GM23248 (cell line): ENCODE data around the gene UROC1. TPM values are rescaled to one million over a fixed set of nuclear protein-coding genes. Genes with fewer than 3 reads are reported as not detected.

Experiments
- DNase-seq: peaks from one replicate; pipeline ENCODE4 v3.0.0-alpha.2; 2015
- H2AFZ ChIP-seq: fragments of 200-600 bp; sonication (generic); 2 replicates; pipeline ENCODE4 v1.6.1; 2016; ENCODE audit warnings: antibody characterized with exemption
- H3F3A ChIP-seq: fragments of 200-600 bp; sonication (generic); 2 replicates; pipeline ENCODE4 v1.6.1; 2016; ENCODE audit warnings: mild to moderate bottlenecking, antibody characterized with exemption, mixed run types; ENCODE audit not compliant: insufficient read depth
- H3K27ac ChIP-seq: fragments of 200-600 bp; sonication (generic); 2 replicates; pipeline ENCODE4 v1.5.1; 2016; ENCODE audit warnings: mild to moderate bottlenecking
- H3K27me3 ChIP-seq: fragments of 200-600 bp; sonication (generic); replicated peaks from 2 replicates; pipeline ENCODE4 v1.6.1; 2016; ENCODE audit warnings: mild to moderate bottlenecking; ENCODE audit not compliant: insufficient read depth
- H3K36me3 ChIP-seq: fragments of 200-600 bp; sonication (generic); 2 replicates; pipeline ENCODE4 v1.6.1; 2016; ENCODE audit warnings: low read depth, mild to moderate bottlenecking
- H3K4me1 ChIP-seq: fragments of 200-600 bp; sonication (generic); 2 replicates; pipeline ENCODE4 v1.6.1; 2016; ENCODE audit warnings: mild to moderate bottlenecking; ENCODE audit not compliant: insufficient read depth
- H3K4me2 ChIP-seq: fragments of 200-600 bp; sonication (generic); one replicate; pipeline ENCODE4 v1.6.1; 2016; ENCODE audit warnings: mild to moderate bottlenecking; ENCODE audit not compliant: unreplicated experiment
- H3K4me3 ChIP-seq: fragments of 200-600 bp; sonication (generic); 2 replicates; pipeline ENCODE4 v1.5.1; 2016; ENCODE audit warnings: mild to moderate bottlenecking
- H3K79me2 ChIP-seq: fragments of 200-600 bp; sonication (generic); 2 replicates; pipeline ENCODE4 v1.6.1; 2016; ENCODE audit warnings: mild to moderate bottlenecking; ENCODE audit not compliant: insufficient read depth
- H3K9ac ChIP-seq: fragments of 200-600 bp; sonication (generic); 2 replicates; pipeline ENCODE4 v1.6.1; 2016; ENCODE audit warnings: mild to moderate bottlenecking
- H3K9me2 ChIP-seq: fragments of 200-600 bp; sonication (generic); 2 replicates; pipeline ENCODE4 v1.6.1; 2016; ENCODE audit warnings: mixed run types, mild to moderate bottlenecking, moderate library complexity; ENCODE audit not compliant: insufficient read depth
- H3K9me3 ChIP-seq: fragments of 200-600 bp; sonication (generic); one replicate; pipeline ENCODE4 v1.6.1; 2017; ENCODE audit warnings: low read depth
- H4K20me1 ChIP-seq: fragments of 200-600 bp; sonication (generic); 2 replicates; pipeline ENCODE4 v1.6.0; 2016; ENCODE audit not compliant: insufficient read depth
- EZH2 ChIP-seq: fragments of 200-600 bp; sonication (generic); IDR thresholded peaks from 2 replicates; pipeline ENCODE4 v1.6.1; 2018; ENCODE audit warnings: antibody characterized with exemption, mild to moderate bottlenecking; ENCODE audit not compliant: insufficient read depth, poor library complexity, severe bottlenecking
- EZH2phosphoT487 ChIP-seq: fragments of 200-600 bp; sonication (generic); IDR thresholded peaks from 2 replicates; pipeline ENCODE4 v1.6.1; 2018; ENCODE audit warnings: antibody characterized with exemption, moderate library complexity, mild to moderate bottlenecking, low read depth; ENCODE audit not compliant: insufficient read depth
- WGBS, 2 experiments: methylation state at CpG; one replicate each; pipeline ENCODE4 v1.1.6; 2015 to 2017; ENCODE audit warnings: low lambda C conversion rate in 2 of 2, low coverage in 1 of 2; ENCODE audit errors: missing lambda C conversion rate in 2 of 2; 5-methylcytosine and 5-hydroxymethylcytosine counted together
- in situ Hi-C: fragments of 300-500 bp; cut with MboI; formaldehyde crosslinking; loops from 2 replicates; pipeline ENCODE4 v1.15.0; 2020
- polyA plus RNA-seq: library from polyadenylated mRNA; unstranded; fragments of >200 nt; fragmentation: Nextera tagmentation; extraction: Ambion mirVana; gene quantifications from 2 replicates; pipeline ENCODE4 v1.2.1, GENCODE V29; 2016
- total RNA-seq: library from RNA; depleted of rRNA; stranded (reverse); fragments of >200 nt; shearing (Covaris generic); gene quantifications from 2 replicates; pipeline ENCODE4 v1.2.3, GENCODE V29; 2014

UROC1 gene
- total and polyA plus RNA-seq, 2 experiments from 2014 or later = not detected

GRCh38 chr3:126497956-126498355 lies 19.6 kb downstream of the UROC1 start:
- no peaks in the 10 kb centered on the region for H3K9me3 ChIP-seq
- H3K9me2 ChIP-seq = no peaks in the 10 kb centered on the region
- H3K36me3 ChIP-seq = no peaks in the 10 kb centered on the region
- H3K9ac ChIP-seq = no peak overlapping the region
- in situ Hi-C loops = no loop called here
- no peaks in the 10 kb centered on the region for H4K20me1 ChIP-seq
- H3K27ac ChIP-seq = no peak overlapping the region
- no peak for TF ChIP-seq EZH2
- TF ChIP-seq EZH2phosphoT487 = no peak
- H3F3A ChIP-seq = 0 out of 2 replicates have a peak, but pooled peaks cover 11% of the 10 kb centered on the region
- DNase-seq = no peak
- H3K4me2 ChIP-seq = no peak overlapping the region
- no peak overlapping the region for H3K4me3 ChIP-seq
- WGBS, 2 experiments = 80 to 90% methylated on average over 6 of the region's 6 CpGs
- no peaks in the 10 kb centered on the region for H3K79me2 ChIP-seq
- no peak overlapping the region for H2AFZ ChIP-seq
- no peaks in the 10 kb centered on the region for H3K4me1 ChIP-seq
- H3K27me3 ChIP-seq = no peaks in the 10 kb centered on the region

GRCh38 chr3:126496894-126497850 lies 20.4 kb downstream of the UROC1 start:
- H2AFZ ChIP-seq = no peak overlapping the region
- in situ Hi-C loops = no loop called here
- H3K4me2 ChIP-seq = no peak overlapping the region
- no peak overlapping the region for H3K27ac ChIP-seq
- H3K79me2 ChIP-seq = no peaks in the 10 kb centered on the region
- no peaks in the 10 kb centered on the region for H3K36me3 ChIP-seq
- H3K9me3 ChIP-seq = no peaks in the 10 kb centered on the region
- H3K27me3 ChIP-seq = no peaks in the 10 kb centered on the region
- 0 out of 2 replicates have a peak, but pooled peaks cover 3% of the 10 kb centered on the region for H3F3A ChIP-seq
- 61 to 63% methylated on average over 20 to 21 of the region's 21 CpGs for WGBS, 2 experiments
- H3K4me3 ChIP-seq = no peak overlapping the region
- H3K4me1 ChIP-seq = no peaks in the 10 kb centered on the region
- DNase-seq = no peak
- TF ChIP-seq EZH2phosphoT487 = no peak
- no peaks in the 10 kb centered on the region for H3K9me2 ChIP-seq
- no peak overlapping the region for H3K9ac ChIP-seq
- H4K20me1 ChIP-seq = no peaks in the 10 kb centered on the region

- no peak overlapping the region for H2AFZ ChIP-seq
- 86 to 92% methylated on average over 7 to 8 of the region's 8 CpGs for WGBS, 2 experiments
- no peak overlapping the region for H3K4me2 ChIP-seq
- no peaks in the 10 kb centered on the region for H3F3A ChIP-seq
- no peak overlapping the region for H3K9ac ChIP-seq
- H3K4me3 ChIP-seq = no peak overlapping the region
- no peaks in the 10 kb centered on the region for H3K4me1 ChIP-seq
- in situ Hi-C loops = no loop called here
- H4K20me1 ChIP-seq = no peaks in the 10 kb centered on the region
- DNase-seq = no peak
- H3K9me3 ChIP-seq = no peaks in the 10 kb centered on the region
- no peaks in the 10 kb centered on the region for H3K79me2 ChIP-seq
- TF ChIP-seq EZH2phosphoT487 (no peak), EZH2 (no peak)
- H3K36me3 ChIP-seq = no peaks in the 10 kb centered on the region
- H3K27ac ChIP-seq = no peak overlapping the region
- no peaks in the 10 kb centered on the region for H3K27me3 ChIP-seq
- H3K9me2 ChIP-seq = no peaks in the 10 kb centered on the region
Measured at GRCh38 chr3:126495786-126496185, 21.8 kb downstream of the UROC1 start.

- Histone ChIP-seq H3K9ac (no peak overlapping the region), H3K27me3 (0 out of 2 replicates have a peak, but pooled peaks cover 4% of the 10 kb centered on the region), H3K9me2 (no peaks in the 10 kb centered on the region), H3K36me3 (no peaks in the 10 kb centered on the region), H3K79me2 (no peaks in the 10 kb centered on the region), H3K4me1 (no peaks in the 10 kb centered on the region), H2AFZ (no peak overlapping the region), H3K4me2 (no peak overlapping the region), H3F3A (no peaks in the 10 kb centered on the region), H4K20me1 (no peaks in the 10 kb centered on the region), H3K27ac (no peak overlapping the region), H3K9me3 (no peaks in the 10 kb centered on the region), H3K4me3 (no peak overlapping the region)
- WGBS, 2 experiments = 58 to 61% methylated on average over 6 of the region's 6 CpGs
- DNase-seq = no peak
- TF ChIP-seq EZH2phosphoT487 (no peak), EZH2 (no peak)
- in situ Hi-C loops = no loop called here
Measured at GRCh38 chr3:126494970-126495230, 22.7 kb downstream of the UROC1 start.
